NCI-H524 (cell line): ENCODE results near the gene ROS1.
"Not testable (repeated sequence)": the region's sequence is repeated elsewhere in the genome, so short reads cannot be mapped to it uniquely, and the experiment has no call there.

Experiments
- DNase-seq, 2 experiments: peaks; one replicate each; lab custom pipeline; 2025; lab: John Stamatoyannopoulos, UW

The ROS1 gene

GRCh38 chr6:117425431-117426153 lies at the start of gene ROS1:
Gene ROS1 (minus strand): TSS chr6:117425942. CDS start chr6:117425656, 286 bp downstream.
- DNase-seq: no peak

GRCh38 chr6:117473401-117473800 lies 47.7 kb upstream of the ROS1 start:
- no peak for DNase-seq

- DNase-seq: no peak
Observed at GRCh38 chr6:117472667-117473066, 46.9 kb upstream of the ROS1 start.

GRCh38 chr6:117469791-117470190 lies 44.0 kb upstream of the ROS1 start:
- no peak for DNase-seq

- no peak for DNase-seq
Observed at GRCh38 chr6:117469356-117469755, 43.6 kb upstream of the ROS1 start.

GRCh38 chr6:117468527-117468926 lies 42.8 kb upstream of the ROS1 start:
- not testable (repeated sequence) for DNase-seq

- DNase-seq: no peak
Observed at GRCh38 chr6:117467876-117468275, 42.1 kb upstream of the ROS1 start.

GRCh38 chr6:117465691-117466090 lies 39.9 kb upstream of the ROS1 start:
- no peak for DNase-seq

GRCh38 chr6:117464700-117465099 lies 39.0 kb upstream of the ROS1 start:
- DNase-seq: no peak

- no peak for DNase-seq
Observed at GRCh38 chr6:117463762-117464665, 38.3 kb upstream of the ROS1 start.

- DNase-seq: no peak
Observed at GRCh38 chr6:117459204-117459944, 33.6 kb upstream of the ROS1 start.

- no peak for DNase-seq
Observed at GRCh38 chr6:117456998-117457397, 31.3 kb upstream of the ROS1 start.

GRCh38 chr6:117456250-117456649 lies 30.5 kb upstream of the ROS1 start:
- DNase-seq: no peak

- DNase-seq: no peak
Observed at GRCh38 chr6:117451671-117452070, 25.9 kb upstream of the ROS1 start.

GRCh38 chr6:117449549-117450439 lies 24.1 kb upstream of the ROS1 start:
- peak; percentile 7 to 58 for DNase-seq

- no peak for DNase-seq
Observed at GRCh38 chr6:117448732-117449485, 23.2 kb upstream of the ROS1 start.

- no peak for DNase-seq
Observed at GRCh38 chr6:117448011-117448410, 22.3 kb upstream of the ROS1 start.

GRCh38 chr6:117446861-117447260 lies 21.1 kb upstream of the ROS1 start:
- DNase-seq: no peak

GRCh38 chr6:117444600-117444999 lies 18.9 kb upstream of the ROS1 start:
- no peak for DNase-seq

- not testable (repeated sequence) for DNase-seq
Observed at GRCh38 chr6:117442313-117442712, 16.6 kb upstream of the ROS1 start.

GRCh38 chr6:117441824-117442264 lies 16.1 kb upstream of the ROS1 start:
- no peak for DNase-seq
